Mesenteric fat pad (tissue), 1 donor: ENCODE measurements around the gene RABGAP1L. TPM values are rescaled to one million over a fixed set of nuclear protein-coding genes. Genes with fewer than 3 reads are reported as not detected.

Experiments used
- DNase-seq: peaks from one replicate; pipeline ENCODE4 v3.0.0-alpha.2; 2020; ENCODE audit warnings: low spot score
- total RNA-seq: library from RNA; stranded (reverse); fragmentation: NEBNext Ultra II Directional; extraction: Animal tissue kit (Norgen Biotek cat#: 25700); gene quantifications from one replicate; pipeline ENCODE4 v1.2.1, GENCODE V29; 2021
- donor health status: DM: yes; HTN: yes; CAD: no.

RABGAP1L gene
- total RNA-seq, 1 donor from 2014 or later = 38.0 TPM

DNA sequence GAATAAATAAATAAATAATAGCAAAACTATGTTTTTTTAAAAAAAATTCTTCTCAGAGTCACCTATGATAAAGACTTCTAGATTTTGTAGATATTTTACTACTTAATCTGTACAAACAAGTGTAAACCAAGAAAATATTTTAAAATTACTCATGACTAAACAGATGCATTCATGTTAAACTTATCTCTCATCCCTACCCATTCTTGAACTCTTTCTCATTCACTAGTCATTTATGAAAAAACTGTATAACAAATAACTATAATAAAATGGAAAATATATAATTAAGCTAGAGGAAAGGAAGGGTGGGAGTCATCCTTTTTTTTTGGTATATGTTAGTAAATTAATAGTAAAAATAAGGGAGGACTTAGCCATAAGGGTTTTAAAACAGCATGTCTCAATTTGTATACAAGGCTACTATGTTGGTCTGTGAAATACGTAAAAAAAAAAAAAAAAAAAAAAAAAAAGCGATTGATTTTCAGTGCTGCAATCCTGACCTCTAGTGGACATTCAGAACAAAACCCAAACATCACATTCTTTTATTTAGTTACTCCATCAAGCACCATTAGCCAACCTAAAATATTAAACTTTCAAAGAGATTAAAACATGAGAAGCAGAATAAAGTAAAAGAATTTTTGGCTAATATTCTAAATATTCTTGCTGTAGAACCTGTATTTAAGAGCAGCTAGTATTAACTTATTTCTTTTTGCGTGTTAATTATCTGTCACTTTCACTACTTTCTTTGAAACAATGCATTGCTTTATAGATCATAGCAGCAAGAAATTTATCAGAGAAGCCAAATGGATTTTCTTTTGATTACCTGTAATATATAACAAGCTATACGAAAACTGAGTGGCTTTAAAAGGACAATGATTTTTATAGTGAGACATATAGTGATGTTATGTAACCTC is 584.6 kb downstream of the RABGAP1L start:
- no peak for DNase-seq

DNA sequence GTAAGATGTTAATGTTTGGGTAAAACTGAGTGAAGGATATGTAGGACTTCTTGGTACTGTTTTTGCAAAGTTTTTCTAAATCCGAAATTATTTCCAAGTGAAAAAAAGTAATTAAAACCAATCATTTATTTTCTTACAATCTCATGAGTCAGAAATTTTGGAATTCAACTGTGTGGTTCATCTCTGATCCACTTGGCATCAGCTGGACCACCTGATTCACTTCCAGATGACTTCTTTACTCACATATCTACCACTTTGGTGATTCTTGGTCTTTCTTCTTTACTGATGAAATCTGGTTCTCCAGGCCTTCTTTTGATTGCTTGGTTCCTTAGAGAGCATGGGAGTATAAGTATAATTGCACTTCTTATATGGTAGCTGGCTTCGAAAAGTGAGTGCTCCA is 585.6 kb downstream of the RABGAP1L start:
- no peak for DNase-seq

DNA sequence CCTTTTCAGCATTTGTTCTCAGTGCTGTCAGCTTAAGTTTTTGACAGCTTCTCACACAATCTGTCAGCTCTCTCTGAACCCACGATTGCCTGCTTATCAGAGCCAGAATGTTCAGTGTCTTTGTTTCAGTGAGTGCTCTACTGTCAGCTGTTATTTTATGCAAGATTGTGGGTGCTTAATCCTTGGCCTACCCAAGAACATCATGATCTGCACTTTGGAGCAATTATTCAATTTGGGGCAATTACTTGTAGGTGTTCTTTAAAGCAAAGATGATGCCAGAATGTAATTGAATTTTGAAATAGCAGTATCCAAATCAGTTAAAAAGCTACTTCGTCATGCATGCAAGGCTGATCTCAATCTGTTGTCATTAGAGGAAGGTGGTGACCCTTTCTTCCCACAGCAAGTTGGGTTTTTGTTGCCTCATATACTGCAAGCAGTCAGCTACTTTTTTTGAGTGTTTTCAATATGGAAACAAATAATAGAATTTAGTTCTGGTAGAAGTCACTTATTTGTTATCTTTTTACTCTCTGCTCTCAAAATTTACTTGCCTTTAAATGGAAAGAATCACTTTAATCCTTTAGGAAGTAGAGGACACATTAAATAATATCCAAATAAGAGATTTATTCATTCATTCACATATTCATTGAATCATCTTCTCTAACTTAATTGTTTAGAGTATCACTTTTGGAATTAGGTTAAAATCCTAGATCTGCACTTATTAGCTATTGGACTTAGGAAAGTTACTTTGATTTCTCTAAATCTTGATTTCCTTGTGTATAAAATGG is 586.9 kb downstream of the RABGAP1L start:
- DNase-seq = no peak

DNA sequence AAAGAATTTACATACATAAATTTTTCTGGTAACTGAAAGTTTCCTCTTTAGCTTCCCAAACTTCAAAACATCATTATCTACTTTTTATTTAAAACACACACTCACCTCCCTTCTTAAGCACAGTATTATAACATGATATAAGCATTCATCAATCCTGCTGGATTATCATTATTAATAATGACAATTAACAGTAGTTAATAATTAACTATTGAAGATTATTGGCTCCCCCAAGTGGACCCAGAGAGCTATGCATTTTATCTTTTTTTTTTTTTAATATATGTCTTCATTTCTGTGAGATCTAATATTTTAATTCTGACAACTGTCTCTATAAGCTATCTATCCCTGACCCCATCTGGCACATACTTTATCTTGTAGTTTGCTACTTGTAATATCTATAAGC is 588.3 kb downstream of the RABGAP1L start:
- no peak for DNase-seq

DNA sequence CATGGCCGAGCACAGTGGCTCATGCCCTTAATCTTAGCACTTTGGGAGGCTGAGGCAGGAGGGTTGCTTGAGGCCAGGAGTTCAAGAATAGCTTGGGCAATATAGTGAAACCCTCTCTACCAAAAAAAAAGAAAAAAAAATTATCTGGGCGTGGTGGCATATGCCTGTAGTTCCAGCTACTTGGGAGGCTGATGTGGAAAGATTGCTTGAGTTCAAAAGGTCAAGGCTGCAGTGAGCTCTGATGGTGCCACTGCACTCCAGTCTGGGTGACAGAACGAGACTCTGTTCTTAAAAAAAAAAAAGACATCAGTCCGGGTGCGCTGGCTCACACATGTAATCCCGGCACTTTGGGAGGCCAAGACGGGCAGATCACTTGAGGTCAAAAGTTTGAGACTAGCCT is 589.3 kb downstream of the RABGAP1L start:
- no peak for DNase-seq

DNA sequence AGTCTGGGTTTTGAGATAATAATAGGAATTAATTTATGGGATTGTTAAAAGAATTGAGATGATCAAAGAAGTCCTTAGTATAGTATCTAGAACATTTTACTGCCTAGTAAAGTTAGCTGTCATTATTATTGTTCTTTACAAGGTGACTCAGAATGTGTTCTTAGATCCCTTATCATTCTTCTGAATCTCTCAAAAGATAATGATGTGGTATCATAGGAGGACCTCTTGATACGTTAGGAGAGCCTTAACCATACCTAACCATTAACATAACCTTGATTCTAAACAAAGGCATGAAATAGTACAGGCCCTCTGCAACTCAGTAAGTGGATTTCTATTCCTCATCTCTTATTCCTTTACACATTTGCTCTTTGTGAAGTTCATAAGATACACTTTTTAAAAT is 593.8 kb downstream of the RABGAP1L start:
- no peak for DNase-seq

DNA sequence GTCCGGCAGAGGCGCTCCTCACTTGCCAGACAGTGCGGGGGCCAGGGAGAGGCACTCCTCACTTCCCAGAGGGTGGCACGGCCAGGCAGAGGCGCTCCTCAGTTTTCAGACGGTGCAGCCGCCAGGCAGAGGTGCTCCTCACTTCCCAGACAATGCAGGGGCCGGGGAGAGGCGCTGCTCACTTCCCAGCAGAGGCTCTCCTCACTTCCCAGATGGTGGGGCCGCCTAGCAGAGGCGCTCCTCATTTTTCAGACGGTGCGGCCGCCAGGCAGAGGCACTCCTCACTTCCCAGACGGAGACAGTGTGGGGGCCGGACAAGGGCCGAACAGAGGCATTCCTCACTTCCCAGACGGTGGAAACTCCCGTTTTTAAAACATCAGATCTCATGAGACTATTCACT is 602.0 kb downstream of the RABGAP1L start:
- no peak for DNase-seq

DNA sequence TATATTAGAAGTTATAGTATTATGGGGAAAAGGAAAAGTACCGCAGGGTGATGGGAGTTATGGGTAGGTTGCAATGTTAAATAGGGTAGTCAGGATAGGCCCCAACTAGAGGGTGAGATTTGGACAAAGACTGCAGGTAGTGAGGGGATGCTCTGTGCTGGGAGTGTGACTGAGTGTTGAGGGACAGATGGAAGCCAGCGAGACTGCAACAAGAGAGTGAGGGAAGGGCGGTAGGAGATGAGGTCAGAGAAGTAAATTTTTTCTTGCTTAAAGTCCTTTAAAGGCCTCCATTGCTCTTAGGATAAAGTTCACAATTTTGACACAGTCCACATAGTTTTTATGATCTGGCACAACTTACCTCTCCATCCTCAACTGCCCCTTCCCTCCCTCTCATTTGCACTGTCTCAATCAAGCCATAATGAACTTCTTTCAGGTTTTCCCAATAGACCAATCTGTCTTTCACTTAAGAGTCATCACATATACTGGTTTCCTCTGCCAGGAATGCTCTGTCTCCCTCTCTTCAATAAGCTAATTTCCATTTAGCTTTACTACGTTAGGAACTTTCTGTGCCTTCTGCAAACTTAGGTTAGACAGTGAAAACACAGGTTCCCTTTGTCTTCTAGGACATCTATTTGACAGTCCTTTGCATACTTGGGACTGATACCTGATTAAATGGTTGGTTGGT is 602.7 kb downstream of the RABGAP1L start:
- no peak for DNase-seq

DNA sequence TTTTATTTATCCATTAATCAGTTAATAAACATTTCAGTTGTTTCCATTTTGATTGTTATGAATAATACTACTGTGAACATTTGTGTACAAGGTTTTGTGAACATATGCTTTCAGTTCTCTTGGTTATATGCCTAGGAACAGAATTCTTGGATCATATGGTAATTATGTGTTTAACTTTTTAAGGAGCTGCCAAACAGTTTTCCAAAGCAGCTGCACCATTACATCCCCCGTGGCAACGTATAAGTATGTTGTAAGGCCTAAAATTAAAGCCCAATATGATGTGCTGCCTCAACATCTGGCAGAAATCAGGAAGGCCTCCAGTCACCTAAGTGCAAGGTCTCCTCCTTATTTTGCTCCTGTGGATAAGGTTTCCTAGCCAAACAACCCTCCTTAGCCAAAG is 604.9 kb downstream of the RABGAP1L start:
- DNase-seq = no peak

DNA sequence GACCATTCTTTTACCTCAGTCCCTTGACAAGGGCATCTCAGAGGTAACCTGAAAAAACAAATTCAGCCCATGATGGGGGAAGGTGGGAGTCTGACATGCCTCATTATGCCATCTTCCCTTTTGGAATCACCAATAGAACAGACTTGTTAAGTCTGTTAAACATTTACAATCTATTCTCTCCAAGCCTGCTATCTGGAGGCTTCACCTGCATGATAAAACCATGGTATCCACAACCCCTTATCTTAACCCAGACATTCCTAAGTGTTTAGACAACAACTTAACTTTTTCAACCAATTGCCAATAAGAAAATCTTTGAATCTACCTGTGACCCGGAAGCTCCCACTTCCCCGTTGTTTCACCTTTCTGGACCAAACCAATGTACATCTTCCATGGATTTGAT is 607.4 kb downstream of the RABGAP1L start:
- no peak for DNase-seq

DNA sequence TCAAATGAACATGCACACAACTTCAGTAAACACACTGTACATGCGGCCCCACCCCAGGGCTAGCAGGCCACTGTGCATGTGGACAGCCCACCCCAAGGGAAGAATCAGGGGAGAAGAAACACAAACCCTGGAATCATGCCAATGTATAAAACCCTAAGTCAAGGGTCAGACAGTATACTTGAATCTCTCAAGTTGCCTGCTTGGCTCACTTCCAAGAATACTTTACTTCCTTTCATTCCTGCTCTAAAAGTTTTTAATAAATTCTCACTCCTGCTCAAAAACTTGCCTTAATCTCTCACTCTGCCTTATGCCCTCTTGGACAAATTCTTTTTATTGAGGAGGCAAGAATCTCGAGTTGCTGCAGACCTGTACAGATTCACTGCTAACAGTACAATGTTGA is 609.2 kb downstream of the RABGAP1L start:
- DNase-seq = no peak

DNA sequence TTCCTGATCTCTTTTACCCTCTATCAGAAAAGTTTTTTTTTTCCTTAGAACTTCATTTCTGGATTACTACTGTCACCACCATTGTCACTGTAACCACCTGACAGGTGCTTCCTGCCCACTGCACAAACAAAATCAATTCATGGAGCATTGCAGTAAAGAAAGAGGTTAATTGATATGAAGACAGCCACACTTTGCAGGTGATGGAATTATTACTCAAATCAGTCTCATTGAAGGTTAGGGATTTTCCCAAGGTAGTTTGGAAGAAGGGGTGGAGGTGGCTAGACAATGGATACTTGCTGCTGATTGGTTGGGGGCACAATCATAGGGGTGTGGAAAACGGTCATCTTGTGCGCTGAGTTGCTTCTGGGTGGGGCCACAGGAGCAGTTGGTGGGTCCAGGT is 609.6 kb downstream of the RABGAP1L start:
- no peak for DNase-seq

DNA sequence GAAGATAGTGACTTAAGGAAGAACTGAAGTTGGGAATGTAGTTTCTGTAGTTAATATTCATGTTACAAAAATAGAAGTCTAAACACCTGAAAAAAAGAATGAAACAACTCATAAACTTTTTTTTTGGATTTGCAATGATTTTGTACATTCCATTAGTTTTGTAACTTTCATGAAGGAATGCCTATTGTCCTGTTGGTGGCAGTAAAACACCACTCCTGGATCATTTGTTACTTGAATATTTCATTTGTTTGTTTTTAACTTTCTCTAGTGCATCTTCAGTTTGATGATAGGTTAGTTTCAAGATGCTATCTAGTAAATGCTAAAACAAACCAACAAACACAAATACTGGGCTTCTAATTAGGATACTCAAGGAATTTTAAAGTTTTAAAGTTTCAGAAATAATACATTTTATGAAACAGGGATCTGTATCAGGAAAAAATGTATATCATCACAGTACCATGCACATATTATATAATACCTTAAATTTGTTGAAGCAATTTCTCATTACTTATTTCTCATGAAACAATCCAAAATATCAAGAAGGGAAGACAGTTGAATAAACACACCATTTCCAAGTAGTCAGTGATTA is 610.7 kb downstream of the RABGAP1L start:
- DNase-seq = no peak

DNA sequence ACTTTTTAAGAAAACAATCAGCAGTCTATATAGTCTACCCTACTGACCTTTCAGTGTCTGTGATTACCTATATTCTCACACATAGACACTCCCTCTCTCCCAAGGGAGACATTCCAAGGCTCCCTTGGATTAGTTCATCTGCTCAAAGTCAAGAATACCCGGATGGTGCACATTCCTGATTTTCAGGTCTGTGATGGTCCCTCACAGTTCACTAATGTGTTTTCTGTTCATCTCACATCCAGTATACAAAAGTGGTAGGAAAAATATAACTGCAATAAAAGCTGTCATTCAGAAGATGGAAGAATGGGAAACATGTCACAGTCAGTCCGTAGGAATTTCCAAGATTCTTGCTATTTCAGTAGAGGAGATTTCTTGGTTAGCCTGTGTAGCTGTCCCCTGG is 616.3 kb downstream of the RABGAP1L start:
- DNase-seq = no peak

DNA sequence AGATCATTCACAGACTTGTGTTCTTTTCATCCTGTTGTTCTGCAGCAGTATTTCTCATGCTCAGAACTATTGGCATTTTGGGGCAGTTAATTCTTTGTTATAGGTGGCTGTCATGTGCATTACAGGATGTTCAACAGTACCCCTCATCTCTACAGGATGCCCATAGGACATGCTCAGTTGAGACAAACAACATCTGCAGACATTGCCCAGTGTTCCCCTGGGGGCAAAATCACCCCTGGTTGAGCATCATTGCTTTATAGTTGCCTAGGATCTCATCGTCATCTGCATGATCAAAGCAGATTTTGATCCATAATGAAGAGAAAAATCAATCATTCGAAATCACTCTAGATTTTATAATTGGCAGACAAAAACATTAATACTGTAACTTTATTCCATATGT is 617.9 kb downstream of the RABGAP1L start:
- no peak for DNase-seq

DNA sequence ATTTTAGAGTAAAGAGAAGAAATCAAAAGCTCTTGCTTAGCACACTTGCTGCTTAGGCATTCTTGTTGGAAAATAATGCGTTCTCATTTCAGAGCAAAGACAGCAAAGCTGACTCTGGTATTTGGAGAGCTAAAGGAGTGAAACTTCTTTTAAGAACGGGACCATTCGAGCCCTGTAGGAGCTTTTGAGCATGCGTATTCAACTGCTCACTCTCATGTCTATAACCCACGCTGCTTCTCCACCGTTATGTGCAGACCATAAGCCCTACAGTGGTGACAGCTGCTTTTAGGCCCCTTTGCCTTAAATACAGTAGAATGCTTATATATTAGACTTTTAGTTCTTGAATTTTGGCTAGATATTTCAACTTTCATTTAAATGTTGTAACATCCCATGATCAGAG is 626.2 kb downstream of the RABGAP1L start:
- no peak for DNase-seq

DNA sequence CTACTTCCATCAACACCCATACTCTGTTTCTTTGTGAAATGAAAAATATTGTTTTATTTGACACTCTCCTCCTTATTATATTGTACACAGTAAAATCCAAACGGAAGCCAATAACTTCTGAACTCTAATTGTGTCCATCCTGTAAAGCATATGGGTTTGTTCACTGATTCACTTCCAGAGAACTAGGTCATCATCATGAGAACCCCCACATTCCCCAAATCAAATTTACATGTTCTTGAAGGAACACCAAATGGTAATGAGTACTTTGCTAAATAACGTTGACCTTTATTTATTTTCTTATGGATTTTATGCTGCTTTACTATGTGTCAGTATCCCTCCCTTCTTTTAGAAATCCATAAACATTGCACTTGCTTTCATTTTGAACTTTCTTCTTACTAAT is 627.0 kb downstream of the RABGAP1L start:
- DNase-seq = no peak

DNA sequence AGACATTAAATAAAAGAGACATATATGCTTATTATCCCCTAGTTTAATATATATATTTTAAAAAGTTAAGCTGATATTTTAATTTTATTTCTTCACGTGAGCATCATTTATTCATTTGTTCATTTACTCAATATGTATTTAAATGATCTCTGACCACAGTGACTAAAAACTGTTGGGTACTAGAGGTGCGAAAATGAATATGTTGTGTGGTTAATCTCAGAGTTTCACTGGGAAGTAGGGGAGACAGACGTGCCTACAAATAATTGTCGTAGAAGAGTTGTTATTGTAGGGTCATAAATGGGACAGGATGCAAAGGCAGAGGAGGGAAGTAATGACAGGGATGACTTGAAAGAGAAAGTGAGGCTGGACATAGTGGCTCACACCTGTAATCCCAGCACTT is 627.4 kb downstream of the RABGAP1L start:
- DNase-seq = no peak

DNA sequence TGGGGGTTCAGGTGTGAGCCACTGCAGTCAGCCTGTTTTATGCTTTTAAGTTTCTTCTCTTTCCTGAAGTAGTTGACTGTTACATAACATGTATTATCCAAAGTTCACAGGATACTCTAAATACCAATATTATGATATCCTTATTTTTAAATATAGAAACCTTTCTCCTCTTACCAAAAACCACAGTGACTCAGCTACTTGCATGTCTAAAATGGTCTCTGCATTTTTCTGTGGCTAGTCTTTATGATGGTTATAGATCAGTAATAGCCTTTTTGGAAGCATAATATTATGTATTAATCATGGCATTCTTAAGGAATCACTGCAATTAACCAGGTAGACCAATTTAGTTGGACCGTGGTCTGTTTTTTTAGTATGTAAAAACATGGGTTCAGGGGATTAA is 629.7 kb downstream of the RABGAP1L start:
- DNase-seq = no peak

DNA sequence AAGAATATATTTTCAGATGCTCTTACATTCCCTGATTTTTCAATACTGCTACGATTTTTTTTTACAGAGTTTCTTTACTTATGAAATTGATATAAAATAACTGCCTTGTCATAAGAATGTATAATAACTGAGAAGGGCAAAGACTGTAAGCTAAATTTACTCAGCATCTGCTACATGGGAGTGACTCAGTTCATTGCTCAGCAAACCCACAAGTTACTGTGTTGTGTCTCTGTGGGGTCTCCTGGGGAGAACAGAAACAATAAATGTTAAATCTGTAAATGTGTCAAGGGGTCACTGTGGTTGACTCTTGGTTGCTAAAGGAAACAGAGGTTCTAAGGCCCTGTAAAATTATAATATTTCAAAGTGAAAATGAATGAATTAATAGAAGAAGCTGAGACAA is 630.1 kb downstream of the RABGAP1L start:
- no peak for DNase-seq

DNA sequence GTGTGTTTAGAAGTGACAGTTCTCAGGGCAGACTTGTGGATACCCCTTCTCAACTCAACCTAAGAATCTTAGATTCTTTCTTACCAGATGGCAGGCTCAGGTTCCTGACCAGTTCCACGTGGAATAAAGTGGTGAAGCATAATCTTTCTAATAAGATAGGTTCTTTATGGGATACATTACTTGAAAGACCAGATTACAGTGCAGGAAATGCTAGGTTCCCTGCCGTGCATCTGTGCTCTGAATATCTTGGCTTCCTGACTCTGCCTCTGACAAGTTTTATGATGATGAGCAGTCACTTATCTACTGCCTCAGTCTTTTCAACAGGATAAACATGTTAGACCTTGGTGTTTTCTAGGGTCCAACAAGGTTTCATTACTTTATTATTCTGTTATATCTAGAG is 632.5 kb downstream of the RABGAP1L start:
- DNase-seq = no peak

DNA sequence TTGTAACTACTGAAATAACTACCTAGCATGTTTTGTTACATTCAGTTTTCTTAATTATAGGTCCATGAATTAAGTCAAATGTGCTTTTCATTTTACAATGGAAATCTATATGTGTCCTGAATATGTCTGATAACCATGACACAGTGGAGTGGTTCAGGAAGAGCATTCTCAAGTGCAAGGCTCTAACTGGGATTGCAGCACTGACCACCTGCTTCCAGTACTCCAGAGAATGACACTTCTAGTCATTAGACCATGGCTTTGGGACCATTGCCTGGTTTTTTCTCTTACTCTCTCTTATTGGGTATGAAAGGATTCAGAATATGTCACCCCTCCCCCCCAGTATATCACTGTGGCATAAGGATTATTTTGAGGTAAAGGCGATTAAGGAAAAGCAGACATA is 635.5 kb downstream of the RABGAP1L start:
- no peak for DNase-seq
